Mucosa of descending colon (tissue), 3 donors: Measurements from ENCODE around the gene CISD3. TPM values are rescaled to one million over a fixed set of nuclear protein-coding genes. Genes with fewer than 3 reads are reported as not detected.

Experiments used
- ATAC-seq: fragments of 200-7000 bp; cut with Tn5 transposase; one replicate; pipeline ENCODE4 v1.9.1; 2020; ENCODE audit warnings: mild to moderate bottlenecking, moderate library complexity
- DNase-seq, 3 donors: peaks; one replicate each; pipeline ENCODE4 v3.0.0-alpha.2; 2020
- H3K36me3 ChIP-seq: fragments of 200-600 bp; one replicate; pipeline ENCODE4 v1.8.0; 2021; ENCODE audit warnings: low read depth, mild to moderate bottlenecking
- H3K4me1 ChIP-seq: fragments of 200-600 bp; one replicate; pipeline ENCODE4 v1.8.0; 2021; ENCODE audit warnings: low read depth, mild to moderate bottlenecking
- H3K4me3 ChIP-seq: fragments of 200-600 bp; one replicate; pipeline ENCODE4 v1.8.0; 2021; ENCODE audit warnings: mild to moderate bottlenecking
- H3K9me3 ChIP-seq: fragments of 200-600 bp; one replicate; pipeline ENCODE4 v1.8.0; 2021; ENCODE audit warnings: mild to moderate bottlenecking
- CTCF ChIP-seq: fragments of 200-600 bp; IDR thresholded peaks from one replicate; pipeline ENCODE4 v1.8.0; 2022; ENCODE audit warnings: antibody characterized with exemption, mild to moderate bottlenecking
- intact Hi-C, 2 donors: fragments of 100-400 bp; cut with DNase I in 1 of 2; cut with micrococcal nuclease in 1 of 2; formaldehyde crosslinking; loops; one replicate each; pipeline versions ENCODE4 v1.11.0 to v1.11.1; 2022; cut with DNase I, micrococcal nuclease
- total RNA-seq, 3 donors: library from RNA; stranded (reverse); fragmentation: NEBNext Ultra II Directional in 2 of 3; extraction: Animal tissue kit (Norgen Biotek cat#: 25700) in 2 of 3; gene quantifications; one replicate each; pipeline versions ENCODE4 v1.2.1 to v1.2.4, GENCODE V29; 2021 to 2023
- donor health status: DM: no; HTN: no; CAD: no; lungs with moderate emphysema.
- donor health status: DM: no; HTN: no; CAD: no.
- donor health status: DM: no; HTN: yes; CAD: no.

Gene CISD3
- total RNA-seq, 3 donors from 2014 or later, result 60.8 to 101 (median 91.8) TPM

- Histone ChIP-seq H3K4me3 (no peak overlapping the region), H3K4me1 (peaks cover 28% of the 10 kb centered on the region), H3K9me3 (no peaks in the 10 kb centered on the region), H3K36me3 (no peaks in the 10 kb centered on the region)
- ATAC-seq (no peak), DNase-seq (peak in 1 of 3 donors; percentile 35)
- intact Hi-C loops, result loop anchor here (5.0 to 10.0 kb wide), 2 partner anchors 61 to 63 kb away; partner anchors contain the start of gene EPOP (in 1 of the 2)
- no peak for TF ChIP-seq CTCF
Measured at GRCh38 chr17:38738007-38738662, 8.0 kb downstream of the CISD3 start.

- no peak for TF ChIP-seq CTCF
- H3K4me1 ChIP-seq, result peaks cover 30% of the 10 kb centered on the region
- intact Hi-C loops, result loop anchor here (5.0 to 10.0 kb wide), 2 partner anchors 61 to 64 kb away; partner anchors contain the start of gene EPOP (in 1 of the 2)
- ATAC-seq (no peak), DNase-seq (peak in 1 of 3 donors; percentile 40)
- no peak overlapping the region for H3K4me3 ChIP-seq
- H3K9me3 ChIP-seq, result no peaks in the 10 kb centered on the region
- no peaks in the 10 kb centered on the region for H3K36me3 ChIP-seq
Measured at GRCh38 chr17:38738686-38739085, 8.5 kb downstream of the CISD3 start.

- Histone ChIP-seq H3K4me3 (no peak overlapping the region), H3K9me3 (no peaks in the 10 kb centered on the region), H3K36me3 (no peaks in the 10 kb centered on the region), H3K4me1 (peaks cover 30% of the 10 kb centered on the region)
- ATAC-seq, result peak; percentile 15
- no peak for TF ChIP-seq CTCF
- peak in 2 of 3 donors; percentile 31 to 60 for DNase-seq
- intact Hi-C loops, result loop anchor here (5.0 to 10.0 kb wide), 2 partner anchors 62 to 65 kb away; partner anchors contain the start of gene EPOP (in 1 of the 2)
Measured at GRCh38 chr17:38739305-38739704, 9.2 kb downstream of the CISD3 start.

- TF ChIP-seq CTCF, result no peak
Measured at GRCh38 chr17:38740044-38740443, 9.9 kb downstream of the CISD3 start.

GRCh38 chr17:38740806-38741205 lies 10.7 kb downstream of the CISD3 start:
- no peak overlapping the region for H3K4me3 ChIP-seq
- DNase-seq (no peak), ATAC-seq (no peak)
- peaks cover 30% of the 10 kb centered on the region for H3K4me1 ChIP-seq
- H3K9me3 ChIP-seq, result no peaks in the 10 kb centered on the region
- intact Hi-C loops, result no loop called here
- no peak for TF ChIP-seq CTCF
- no peaks in the 10 kb centered on the region for H3K36me3 ChIP-seq

More at GRCh38 chr17:38740044-38740443, 9.9 kb downstream of the CISD3 start:
- H3K4me3 ChIP-seq, result no peak overlapping the region
- peak in 1 of 3 donors; percentile 32 for DNase-seq
- no peak for ATAC-seq
- intact Hi-C loops, result no loop called here
- no peaks in the 10 kb centered on the region for H3K9me3 ChIP-seq
- H3K4me1 ChIP-seq, result peaks cover 30% of the 10 kb centered on the region
- no peaks in the 10 kb centered on the region for H3K36me3 ChIP-seq
